Neural cell (in vitro differentiated cells): ENCODE results near the gene CLK4. TPM values are rescaled to one million over a fixed set of nuclear protein-coding genes. Genes with fewer than 3 reads are reported as not detected.
"Not testable (repeated sequence)": the region's sequence is repeated elsewhere in the genome, so short reads cannot be mapped to it uniquely, and the experiment has no call there.

Experiments
- H2AFZ ChIP-seq: fragments of 200-600, 300-800 bp; sonication (generic), shearing (Covaris generic); 2 replicates; pipeline ENCODE4 v1.6.0; 2014; ENCODE audit warnings: low read depth, mild to moderate bottlenecking, antibody characterized with exemption, low read length, moderate library complexity
- H3F3A ChIP-seq: fragments of 200-600 bp; shearing (Covaris generic); 2 replicates; pipeline ENCODE4 v1.6.1; 2016; ENCODE audit warnings: mild to moderate bottlenecking, moderate library complexity, mixed read lengths, antibody characterized with exemption, low read length; ENCODE audit not compliant: insufficient read depth, poor library complexity, severe bottlenecking
- H3K27ac ChIP-seq: fragments of 200-600, 300-800 bp; sonication (generic), shearing (Covaris generic); 2 replicates; pipeline ENCODE4 v1.5.1; 2014; ENCODE audit warnings: mild to moderate bottlenecking, low read length, moderate library complexity
- H3K27me3 ChIP-seq: fragments of 300-800, 200-600 bp; sonication (generic), shearing (Covaris generic); 2 replicates; pipeline ENCODE4 v1.6.0; 2014; ENCODE audit warnings: mild to moderate bottlenecking, low read depth, low read length, moderate library complexity; ENCODE audit not compliant: insufficient read depth
- H3K36me3 ChIP-seq: fragments of 300-800, 200-600 bp; sonication (generic), shearing (Covaris generic); 2 replicates; pipeline ENCODE4 v1.5.1; 2014; ENCODE audit warnings: mild to moderate bottlenecking, antibody characterized with exemption, low read length, moderate library complexity; ENCODE audit not compliant: insufficient read depth
- H3K4me2 ChIP-seq: fragments of 300-800, 200-600 bp; sonication (generic), shearing (Covaris generic); 2 replicates; pipeline ENCODE4 v1.6.0; 2014; ENCODE audit warnings: mild to moderate bottlenecking, low read length
- H3K4me3 ChIP-seq: fragments of 300-800, 200-600 bp; sonication (generic), shearing (Covaris generic); 2 replicates; pipeline ENCODE4 v1.5.1; 2014; ENCODE audit warnings: mild to moderate bottlenecking, low read length, moderate library complexity
- H3K79me2 ChIP-seq: fragments of 200-600 bp; shearing (Covaris generic); replicated peaks from 2 replicates; pipeline ENCODE4 v1.6.0; 2014; ENCODE audit warnings: mild to moderate bottlenecking, low read length, moderate library complexity; ENCODE audit not compliant: insufficient read depth
- H3K9ac ChIP-seq: fragments of 300-800, 200-600 bp; sonication (generic), shearing (Covaris generic); 2 replicates; pipeline ENCODE4 v1.6.1; 2016; ENCODE audit warnings: mild to moderate bottlenecking, low read length, mixed read lengths
- H3K9me2 ChIP-seq: fragments of 200-600 bp; shearing (Covaris generic); 2 replicates; pipeline ENCODE4 v1.6.1; 2016; ENCODE audit warnings: mild to moderate bottlenecking, low read length, mixed read lengths; ENCODE audit not compliant: insufficient read depth
- H3K9me3 ChIP-seq: fragments of 200-600, 300-800 bp; sonication (generic), shearing (Covaris generic); 2 replicates; pipeline ENCODE4 v1.6.1; 2016; ENCODE audit warnings: mild to moderate bottlenecking, mixed run types, low read length, moderate library complexity, mixed read lengths
- H4K20me1 ChIP-seq: fragments of 200-600 bp; shearing (Covaris generic); 2 replicates; pipeline ENCODE4 v1.6.1; 2016; ENCODE audit warnings: mild to moderate bottlenecking, mixed run types; ENCODE audit not compliant: insufficient read depth
- CTCF ChIP-seq: fragments of 450-650 bp; IDR thresholded peaks from 2 replicates; pipeline ENCODE4 v1.5.1; 2014; ENCODE audit warnings: antibody characterized with exemption, mild to moderate bottlenecking, moderate library complexity; ENCODE audit not compliant: poor library complexity, severe bottlenecking
- EP300 ChIP-seq: fragments of 450-650 bp; conservative IDR thresholded peaks from 2 replicates; pipeline ENCODE4 v1.6.1; 2014; ENCODE audit warnings: antibody characterized with exemption, mild to moderate bottlenecking, moderate library complexity; ENCODE audit not compliant: poor library complexity, severe bottlenecking
- EZH2 ChIP-seq: fragments of 200-600, 300-800 bp; shearing (Covaris generic), sonication (generic); IDR thresholded peaks from 2 replicates; pipeline ENCODE4 v1.6.1; 2014; ENCODE audit warnings: antibody characterized with exemption, low read length, borderline replicate concordance, mild to moderate bottlenecking; ENCODE audit not compliant: insufficient read depth, poor library complexity, severe bottlenecking
- MXI1 ChIP-seq: fragments of 450-650 bp; conservative IDR thresholded peaks from 2 replicates; pipeline ENCODE4 v1.6.1; 2014; ENCODE audit warnings: antibody characterized with exemption, mild to moderate bottlenecking; ENCODE audit not compliant: poor library complexity, severe bottlenecking
- POLR2AphosphoS5 ChIP-seq: IDR thresholded peaks from 2 replicates; pipeline ENCODE4 v1.6.1; 2012
- RAD21 ChIP-seq: fragments of 450-650 bp; conservative IDR thresholded peaks from 2 replicates; pipeline ENCODE4 v1.6.1; 2014; ENCODE audit warnings: antibody characterized with exemption, mild to moderate bottlenecking, moderate library complexity
- REST ChIP-seq: IDR thresholded peaks from 2 replicates; pipeline ENCODE4 v1.6.1; 2012; ENCODE audit warnings: borderline replicate concordance
- SMC3 ChIP-seq: fragments of 450-650 bp; conservative IDR thresholded peaks from 2 replicates; pipeline ENCODE4 v1.6.1; 2014; ENCODE audit warnings: antibody characterized with exemption, mild to moderate bottlenecking, moderate library complexity; ENCODE audit not compliant: poor library complexity
- TAF1 ChIP-seq: IDR thresholded peaks from 2 replicates; pipeline ENCODE4 v1.6.1; 2012; ENCODE audit warnings: low read depth
- polyA plus RNA-seq: library from polyadenylated mRNA; depleted of rRNA; stranded (reverse); fragments of >200 nt; gene quantifications from 2 replicates; pipeline ENCODE4 v1.2.3, GENCODE V29; 2014

The CLK4 gene
- polyA plus RNA-seq, 1 donor from 2014 or later, result 115 TPM

- H3F3A ChIP-seq, result peaks cover 4% of the 10 kb centered on the region
- no peak overlapping the region for H3K4me3 ChIP-seq
- H3K36me3 ChIP-seq, result no peaks in the 10 kb centered on the region
- H3K4me2 ChIP-seq, result no peak overlapping the region
- no peak overlapping the region for H3K9ac ChIP-seq
- H3K27ac ChIP-seq, result no peak overlapping the region
- H4K20me1 ChIP-seq, result no peaks in the 10 kb centered on the region
- no peak overlapping the region for H2AFZ ChIP-seq
- no peaks in the 10 kb centered on the region for H3K9me3 ChIP-seq
- peaks cover 42% of the 10 kb centered on the region for H3K27me3 ChIP-seq
- no peaks in the 10 kb centered on the region for H3K9me2 ChIP-seq
- TF ChIP-seq POLR2AphosphoS5 (no peak), CTCF (no peak), EZH2 (no peak), RAD21 (no peak), REST (no peak), SMC3 (no peak), EP300 (no peak), TAF1 (no peak), MXI1 (no peak)
- no peaks in the 10 kb centered on the region for H3K79me2 ChIP-seq
Observed at GRCh38 chr5:178587763-178588611, 38.9 kb downstream of the CLK4 start.

- Histone ChIP-seq H3K4me3 (no peak overlapping the region), H3K9ac (no peak overlapping the region), H3K27me3 (peaks cover 42% of the 10 kb centered on the region), H4K20me1 (no peaks in the 10 kb centered on the region), H3K4me2 (no peak overlapping the region), H3K9me2 (no peaks in the 10 kb centered on the region), H3K9me3 (no peaks in the 10 kb centered on the region), H3K79me2 (no peaks in the 10 kb centered on the region), H3K36me3 (no peaks in the 10 kb centered on the region), H3F3A (peaks cover 4% of the 10 kb centered on the region), H2AFZ (no peak overlapping the region), H3K27ac (no peak overlapping the region)
- TF ChIP-seq EZH2 (no peak), MXI1 (no peak), RAD21 (no peak), REST (no peak)
Observed at GRCh38 chr5:178586396-178586795, 40.5 kb downstream of the CLK4 start.

- not testable (repeated sequence) for H3K4me2 ChIP-seq, H3K9me3 ChIP-seq, H3K79me2 ChIP-seq, H3K9me2 ChIP-seq, H4K20me1 ChIP-seq, H3K9ac ChIP-seq, H3F3A ChIP-seq, H3K4me3 ChIP-seq, H3K36me3 ChIP-seq, H3K27ac ChIP-seq, H2AFZ ChIP-seq
- peaks cover 32% of the 10 kb centered on the region for H3K27me3 ChIP-seq
Observed at GRCh38 chr5:178585421-178585820, 41.4 kb downstream of the CLK4 start.
